ENCODE results near the gene BTN3A1.
"Not testable (repeated sequence)": the region's sequence is repeated elsewhere in the genome, so short reads cannot be mapped to it uniquely, and the experiment has no call there.

Gene BTN3A1

GRCh38 chr6:26401987-26402658, at the start of gene BTN3A1:
TSS of gene BTN3A1 (plus strand) at chr6:26402275. CDS start at chr6:26405564, 3,289 bp downstream.
- no peak for TF ChIP-seq CTCF (IDR thresholded peaks at IDR 0.05; ENCODE audit: insufficient read depth, low read depth, low read length, missing control alignments)
- peak; percentile 74 for DNase-seq (ENCODE audit: low read depth)

GRCh38 chr6:26352315-26352714, 49.8 kb upstream of the BTN3A1 start:
- TF ChIP-seq CTCF (IDR thresholded peaks at IDR 0.05; ENCODE audit: insufficient read depth, low read depth, low read length, missing control alignments): no peak
- DNase-seq (ENCODE audit: low read depth): no peak
- H3K4me3 ChIP-seq (ENCODE audit: low read depth, low read length): no peak overlapping the region

More at GRCh38 chr6:26401987-26402658, at the start of gene BTN3A1:
- H3K4me3 ChIP-seq (ENCODE audit: low read depth, low read length): peak within 1 kb of the TSS; percentile 87

GRCh38 chr6:26354162-26354561, 47.9 kb upstream of the BTN3A1 start:
- DNase-seq (ENCODE audit: low read depth): no peak
- no peak overlapping the region for H3K4me3 ChIP-seq (ENCODE audit: low read depth, low read length)
- TF ChIP-seq CTCF (IDR thresholded peaks at IDR 0.05; ENCODE audit: insufficient read depth, low read depth, low read length, missing control alignments): no peak

- TF ChIP-seq CTCF (IDR thresholded peaks at IDR 0.05; ENCODE audit: insufficient read depth, low read depth, low read length, missing control alignments): no peak
These were observed 46.7 kb upstream of the BTN3A1 start for GRCh38 chr6:26355366-26355765.

GRCh38 chr6:26357543-26357942, 44.5 kb upstream of the BTN3A1 start:
- not testable (repeated sequence) for H3K4me3 ChIP-seq (ENCODE audit: low read depth, low read length); DNase-seq (ENCODE audit: low read depth)

More at GRCh38 chr6:26355366-26355765, 46.7 kb upstream of the BTN3A1 start:
- no peak overlapping the region for H3K4me3 ChIP-seq (ENCODE audit: low read depth, low read length)
- DNase-seq (ENCODE audit: low read depth): no peak

GRCh38 chr6:26358511-26358981, 43.5 kb upstream of the BTN3A1 start:
- no peak for TF ChIP-seq CTCF (IDR thresholded peaks at IDR 0.05; ENCODE audit: insufficient read depth, low read depth, low read length, missing control alignments)
- DNase-seq (ENCODE audit: low read depth): peak; percentile 91
- H3K4me3 ChIP-seq (ENCODE audit: low read depth, low read length): no peak overlapping the region

- DNase-seq (ENCODE audit: low read depth): no peak
- no peak overlapping the region for H3K4me3 ChIP-seq (ENCODE audit: low read depth, low read length)
- no peak for TF ChIP-seq CTCF (IDR thresholded peaks at IDR 0.05; ENCODE audit: insufficient read depth, low read depth, low read length, missing control alignments)
These were observed 42.3 kb upstream of the BTN3A1 start for GRCh38 chr6:26359765-26360164.

Measured in GM12865 (cell line).